Occipital lobe (tissue), 2 donors: Measurements from ENCODE around the gene SSH2. TPM values are rescaled to one million over a fixed set of nuclear protein-coding genes. Genes with fewer than 3 reads are reported as not detected.
"Not testable (repeated sequence)": the region's sequence is repeated elsewhere in the genome, so short reads cannot be mapped to it uniquely, and the experiment has no call there.

Experiments
- DNase-seq: peaks from one replicate; lab custom pipeline; 2025; lab: John Stamatoyannopoulos, UW
- total RNA-seq: library from RNA; depleted of rRNA; stranded (reverse); fragments of >200 nt; gene quantifications from one replicate; pipeline ENCODE4 v1.2.3, GENCODE V29; 2014

SSH2 gene
- total RNA-seq, 1 donor from 2014 or later, result 19.8 TPM

DNA sequence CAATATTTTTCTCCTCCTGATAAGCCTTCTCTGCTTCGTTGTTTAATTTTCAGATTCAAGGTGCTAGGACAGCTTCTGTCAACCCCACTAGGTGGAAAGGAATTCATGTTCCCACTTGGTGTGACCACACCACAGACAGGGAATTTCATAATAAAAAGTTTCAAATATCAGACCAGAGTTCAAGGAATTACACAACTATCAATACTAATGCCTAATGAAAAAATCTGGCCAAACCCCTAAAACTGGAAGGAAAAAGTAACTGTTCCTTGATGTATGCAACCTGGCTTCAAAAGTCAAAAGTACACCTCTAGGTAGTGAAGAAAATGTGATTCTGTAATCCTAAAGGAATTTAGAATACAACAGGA is 219.5 kb downstream of the SSH2 start:
- DNase-seq, result no peak

DNA sequence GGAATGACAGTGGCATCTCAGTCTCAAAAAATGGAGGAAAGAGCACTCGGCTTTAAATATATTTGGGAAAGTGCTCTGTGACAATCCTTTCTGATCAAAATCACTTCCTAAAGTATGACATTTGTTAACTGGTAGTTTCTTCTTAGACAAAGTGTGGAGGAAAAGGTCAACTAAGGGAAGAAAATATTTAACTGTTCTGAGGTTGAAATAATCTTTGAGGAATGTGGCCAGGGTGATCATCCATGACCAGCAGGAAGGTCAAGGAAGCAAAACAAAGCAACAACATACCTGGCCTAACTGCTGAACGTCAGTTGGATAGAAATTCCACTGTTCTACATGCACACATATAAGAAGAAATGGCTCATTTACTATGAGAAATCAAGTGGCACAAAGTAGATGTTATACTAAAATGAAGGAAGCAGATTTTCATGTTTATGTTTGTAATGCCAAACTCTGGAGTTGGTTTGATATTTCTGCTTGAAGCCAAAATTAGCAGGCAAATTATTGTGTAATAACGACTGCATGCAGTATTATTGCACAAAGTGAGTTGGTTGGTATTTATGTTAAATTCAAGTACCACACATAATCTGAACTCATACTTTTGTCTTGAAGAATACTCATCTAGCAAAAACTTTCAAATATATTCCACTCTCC is 220.0 kb downstream of the SSH2 start:
- DNase-seq, result no peak

DNA sequence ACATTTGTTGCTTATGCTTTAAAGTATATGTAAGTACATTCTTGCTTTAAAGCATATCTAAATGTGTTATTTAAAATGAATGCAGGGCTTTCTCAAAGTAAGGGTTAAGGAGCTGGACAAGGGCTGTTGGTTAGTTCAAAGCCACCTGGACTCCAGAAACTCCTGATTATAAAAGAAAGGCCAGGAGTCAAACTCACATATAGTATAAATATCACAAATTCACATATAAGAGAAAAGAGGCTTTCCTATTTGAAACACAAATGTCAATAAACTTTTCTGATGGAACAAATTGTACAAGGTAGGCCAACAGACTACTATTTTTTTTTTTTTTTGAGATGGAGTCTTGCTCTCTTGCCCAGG is 222.8 kb downstream of the SSH2 start:
- DNase-seq, result no peak

DNA sequence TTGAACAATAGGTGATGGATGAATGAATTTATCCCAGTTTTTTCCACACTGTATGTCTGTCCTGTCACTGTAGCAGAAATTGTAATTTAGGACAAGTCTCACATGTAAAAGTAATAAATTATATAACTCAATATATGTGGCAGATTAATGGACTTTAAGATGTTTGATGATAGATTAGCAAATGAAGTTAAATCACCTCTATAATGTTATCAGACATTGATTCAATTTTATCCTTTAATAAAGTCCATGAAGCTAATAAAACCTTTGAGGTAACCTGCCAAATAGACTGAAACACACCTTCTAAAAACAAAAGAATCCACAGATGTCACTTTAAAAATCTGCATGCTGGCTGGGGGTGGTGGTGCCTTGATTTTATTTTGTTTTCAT is 224.0 kb downstream of the SSH2 start:
- DNase-seq, result no peak

DNA sequence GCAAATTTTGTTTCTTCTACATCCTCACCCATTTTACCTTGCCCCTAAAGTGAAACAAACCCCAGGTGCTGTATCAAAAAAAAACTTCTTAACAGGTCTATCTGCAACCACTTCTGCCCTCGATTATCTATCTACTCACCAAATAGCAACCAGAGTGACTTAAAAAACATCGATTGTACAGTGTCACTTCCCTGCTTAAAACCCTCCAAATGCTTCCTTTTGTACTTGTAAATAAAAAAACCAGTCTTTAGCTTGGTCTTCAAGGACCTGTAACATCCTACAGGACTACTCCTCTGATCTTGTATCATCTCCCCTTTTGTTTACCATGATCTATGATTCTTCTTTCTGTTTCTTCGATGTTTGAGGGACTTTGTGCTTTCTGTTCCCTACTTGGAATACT is 224.6 kb downstream of the SSH2 start:
- DNase-seq, result no peak

DNA sequence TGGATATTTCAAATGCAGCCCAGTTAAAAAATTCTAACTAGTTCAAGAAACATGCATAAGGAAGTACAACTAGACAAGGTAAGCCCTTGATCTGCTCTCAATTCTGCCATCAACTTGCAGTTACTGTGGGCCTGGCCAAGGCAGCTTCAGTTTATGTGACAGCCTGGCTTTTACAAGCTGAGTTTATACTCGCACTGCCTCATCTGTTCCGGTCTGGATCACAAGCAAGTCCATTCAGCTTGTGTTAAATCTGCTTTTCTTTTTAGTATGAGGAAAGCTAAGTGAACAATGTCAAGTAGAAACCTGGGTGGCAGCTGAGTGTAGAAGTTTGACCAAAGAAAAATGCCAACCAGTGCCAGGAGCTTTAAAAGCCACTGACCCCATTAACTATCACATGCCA is 230.7 kb downstream of the SSH2 start:
- DNase-seq, result no peak

DNA sequence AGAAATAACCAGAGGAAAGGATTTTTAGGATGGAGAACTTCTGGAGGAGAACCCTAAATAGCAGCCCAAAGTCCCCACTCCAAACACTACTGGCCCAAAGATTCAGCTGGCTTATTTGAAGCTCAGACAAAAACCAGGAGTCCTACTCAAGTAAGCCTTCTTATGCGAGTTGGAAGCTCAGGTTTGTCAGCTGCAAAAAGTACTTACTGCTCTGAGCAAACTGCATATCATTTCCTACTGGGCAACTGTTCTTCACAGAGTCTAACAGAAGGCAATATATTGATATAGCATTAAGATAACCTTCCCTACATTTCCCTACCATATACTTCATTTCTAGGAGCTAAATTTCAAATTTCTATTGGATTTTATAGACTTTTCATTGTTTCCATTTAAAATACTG is 231.2 kb downstream of the SSH2 start:
- no peak for DNase-seq

DNA sequence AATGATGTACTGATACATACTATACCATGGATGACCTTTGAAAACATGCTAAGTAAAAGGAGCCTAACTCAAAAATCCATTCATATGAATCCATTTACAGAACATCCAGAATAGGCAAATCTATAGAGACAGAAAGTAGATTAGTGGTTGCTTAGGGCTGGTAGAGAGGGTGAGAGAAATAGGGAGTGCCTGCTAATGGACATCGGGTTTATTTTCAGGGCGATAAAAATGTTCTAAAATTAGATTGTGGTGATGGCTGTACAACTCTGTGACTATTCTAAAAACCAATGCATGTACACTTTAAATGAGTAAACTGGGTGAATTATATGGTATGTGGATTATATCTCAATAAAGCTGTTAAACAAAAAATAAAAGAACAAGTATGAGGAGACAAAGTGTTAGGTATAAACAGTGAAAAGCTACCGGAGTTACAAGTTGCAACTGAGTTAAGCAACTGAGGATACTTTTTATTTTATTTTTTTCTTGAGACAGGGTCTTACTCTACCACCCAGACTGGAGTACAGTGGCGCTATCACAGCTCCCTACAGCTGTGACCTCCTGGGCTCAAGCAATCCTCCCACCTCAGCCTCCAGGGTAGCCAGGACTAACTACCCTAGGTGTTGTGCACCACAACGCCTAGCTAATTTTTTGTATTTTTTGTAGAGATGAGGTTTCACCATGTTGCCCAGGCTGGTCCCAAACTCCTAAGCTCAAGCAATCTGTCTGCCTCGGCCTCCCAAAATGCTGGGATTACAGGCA is 231.8 kb downstream of the SSH2 start:
- DNase-seq, result no peak

DNA sequence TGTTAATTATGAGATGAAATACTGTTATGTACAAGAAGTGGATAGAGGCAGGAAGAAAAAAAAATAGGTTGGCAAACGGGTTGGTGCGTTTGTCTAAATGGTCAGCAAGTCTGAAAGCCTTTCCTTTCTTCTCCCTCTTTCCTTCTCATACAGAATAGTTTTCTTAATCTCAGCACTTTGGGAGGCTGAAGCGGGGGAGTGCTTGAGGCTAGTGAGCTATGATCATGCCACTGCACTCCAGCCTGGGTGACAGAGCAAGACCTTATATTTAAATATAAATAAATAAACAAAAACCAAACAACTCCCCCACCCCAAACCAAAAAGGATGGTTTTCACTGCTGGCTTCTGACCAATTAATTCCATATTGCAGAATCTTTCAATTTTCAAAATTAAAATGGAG is 232.7 kb downstream of the SSH2 start:
- DNase-seq, result no peak

DNA sequence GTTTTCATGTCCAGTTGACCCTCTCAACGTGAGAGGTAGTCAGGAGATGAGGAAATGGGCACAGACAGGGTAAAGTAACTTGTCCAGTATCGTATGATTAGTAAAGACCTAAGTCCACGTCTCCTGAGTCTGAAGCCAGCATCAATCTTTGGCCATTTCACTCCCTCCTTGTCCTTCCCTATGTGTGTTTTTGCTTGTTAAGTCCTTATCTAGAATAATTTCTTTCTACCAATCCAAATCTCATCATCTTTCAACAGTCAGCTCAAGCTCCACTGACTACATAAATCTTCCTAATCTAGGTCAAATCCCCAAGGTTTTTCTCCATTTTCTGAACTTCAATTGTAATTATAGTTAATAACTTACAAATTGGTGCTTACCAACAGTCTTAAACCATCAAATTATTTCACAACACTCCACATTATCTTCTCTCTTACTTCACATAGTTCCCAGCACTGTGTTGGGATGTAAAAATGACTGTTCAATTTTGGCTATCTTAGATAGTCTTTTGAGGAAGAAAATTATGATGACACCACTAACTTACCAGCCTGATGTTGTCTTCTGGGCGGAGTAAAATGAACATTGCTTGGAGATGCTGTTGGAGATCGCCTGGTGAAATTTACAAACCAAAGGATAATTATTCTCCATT is 235.0 kb downstream of the SSH2 start:
- no peak for DNase-seq

DNA sequence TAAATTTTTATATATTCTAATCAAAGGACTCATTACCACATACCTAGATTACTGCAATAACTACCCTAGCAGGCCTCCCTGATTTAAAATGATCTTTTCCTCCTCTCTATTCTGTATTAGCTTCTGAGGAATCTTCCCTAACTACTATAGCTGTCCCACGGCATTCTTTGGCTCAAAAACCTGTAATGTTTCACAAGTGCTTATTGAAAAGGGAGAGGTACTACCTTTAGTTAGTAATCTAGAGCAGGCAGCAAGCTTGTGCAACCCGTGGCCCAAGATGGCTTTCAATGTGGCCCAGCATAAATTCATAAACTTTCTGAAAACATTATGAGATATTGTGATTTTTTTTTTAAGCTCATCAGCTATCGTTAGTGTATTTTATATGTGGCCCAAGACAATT is 236.3 kb downstream of the SSH2 start:
- no peak for DNase-seq

DNA sequence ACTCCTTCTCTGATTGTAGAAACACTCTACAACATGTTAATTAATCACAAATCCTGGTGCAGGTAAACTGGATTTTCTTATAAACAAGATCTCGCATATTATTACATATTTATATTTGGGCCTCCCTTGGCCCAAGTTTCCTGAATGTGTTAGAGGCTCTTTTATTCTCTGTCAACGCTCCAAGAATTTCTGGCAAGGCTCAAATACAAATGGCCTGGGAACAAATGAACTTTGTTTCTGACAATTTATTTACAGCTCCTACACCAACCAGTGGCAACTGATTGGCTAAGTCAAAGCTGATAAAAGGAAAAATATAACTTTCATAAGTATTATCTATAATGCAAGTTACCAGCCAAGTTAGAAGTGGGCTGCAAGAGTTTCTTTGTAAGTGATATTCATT is 242.4 kb downstream of the SSH2 start:
- DNase-seq, result no peak

DNA sequence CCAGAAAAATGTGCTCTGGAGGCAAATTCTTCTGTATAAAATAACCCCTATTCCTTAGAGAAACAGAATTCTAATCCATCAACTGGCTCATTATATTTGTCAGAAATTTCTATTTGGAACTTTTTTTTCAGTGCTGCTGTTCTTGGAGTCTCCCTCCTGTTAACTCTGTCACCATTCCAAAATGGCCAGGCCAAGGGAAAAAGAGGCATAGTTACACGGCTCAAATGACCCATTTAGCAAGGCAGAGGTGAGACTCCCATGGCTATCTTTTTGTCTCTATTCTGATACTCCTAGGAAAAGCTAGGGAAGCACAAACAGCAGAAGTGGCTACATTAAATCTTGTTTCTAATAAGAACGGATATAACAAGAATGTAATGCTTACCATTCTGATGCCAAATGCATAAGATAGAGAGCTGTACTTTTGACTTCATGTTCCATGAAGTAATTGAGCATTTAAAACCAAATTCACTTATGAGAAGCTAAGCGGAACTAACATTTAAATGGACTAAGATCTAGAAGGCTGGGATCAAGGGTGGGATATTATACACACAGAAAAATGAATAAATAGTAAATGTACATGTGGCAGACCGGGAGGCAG is 242.9 kb downstream of the SSH2 start:
- DNase-seq, result no peak

DNA sequence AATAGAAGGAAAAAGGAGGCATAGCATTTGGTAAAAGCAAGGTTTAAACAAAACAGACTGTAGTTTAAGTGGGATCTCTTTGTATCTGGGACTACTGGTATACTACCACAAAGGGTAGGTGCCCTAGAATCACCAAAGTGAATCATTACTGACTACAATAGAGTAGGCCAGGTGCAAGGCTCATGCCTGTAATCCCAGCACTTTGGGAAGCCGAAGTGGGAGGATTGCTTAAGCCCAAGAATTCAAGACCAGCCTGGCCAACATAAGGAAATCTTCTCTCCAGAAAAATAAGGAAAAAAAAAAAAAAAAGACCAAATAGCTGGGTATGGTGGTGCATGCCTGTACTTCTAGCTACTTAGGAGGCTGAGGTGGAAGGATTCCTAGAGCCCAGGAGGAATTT is 246.5 kb downstream of the SSH2 start:
- no peak for DNase-seq

DNA sequence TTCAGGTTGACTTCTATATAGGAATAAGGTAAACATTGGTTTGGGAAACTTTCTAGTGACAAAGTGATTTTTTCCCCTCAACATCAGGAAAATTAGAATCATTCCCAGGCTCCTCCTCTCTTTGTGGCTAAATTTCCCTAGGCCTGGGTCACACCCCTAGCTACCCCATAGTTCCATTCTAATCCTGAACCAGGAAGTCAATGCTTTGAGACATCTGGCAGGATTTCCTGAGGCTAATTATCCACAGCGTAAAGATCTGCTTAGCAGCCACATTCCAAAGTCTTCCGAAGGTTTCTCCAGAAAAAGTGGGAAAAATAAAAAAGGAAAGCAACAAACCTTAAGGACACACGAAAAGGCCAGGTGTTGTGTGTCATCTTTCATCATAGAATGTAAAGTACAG is 247.0 kb downstream of the SSH2 start:
- no peak for DNase-seq

DNA sequence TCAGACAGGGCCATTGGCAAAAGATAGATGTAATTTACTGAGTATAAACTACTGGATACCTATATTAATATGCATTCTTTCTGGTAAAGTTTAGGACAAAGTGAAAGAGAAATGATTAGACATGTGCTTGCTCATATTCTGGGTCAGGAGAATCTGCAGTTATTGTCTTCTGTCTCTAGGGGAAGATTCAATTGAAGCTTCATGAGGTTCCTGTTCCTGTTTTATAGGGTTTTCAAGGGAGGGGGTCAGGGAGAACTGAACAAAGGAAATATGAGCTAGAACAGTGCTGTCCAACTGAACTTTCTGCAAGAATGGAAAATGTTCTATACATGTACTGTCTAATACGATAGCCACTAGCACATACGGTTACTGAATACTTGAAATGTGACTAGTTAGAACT is 248.0 kb downstream of the SSH2 start:
- no peak for DNase-seq

DNA sequence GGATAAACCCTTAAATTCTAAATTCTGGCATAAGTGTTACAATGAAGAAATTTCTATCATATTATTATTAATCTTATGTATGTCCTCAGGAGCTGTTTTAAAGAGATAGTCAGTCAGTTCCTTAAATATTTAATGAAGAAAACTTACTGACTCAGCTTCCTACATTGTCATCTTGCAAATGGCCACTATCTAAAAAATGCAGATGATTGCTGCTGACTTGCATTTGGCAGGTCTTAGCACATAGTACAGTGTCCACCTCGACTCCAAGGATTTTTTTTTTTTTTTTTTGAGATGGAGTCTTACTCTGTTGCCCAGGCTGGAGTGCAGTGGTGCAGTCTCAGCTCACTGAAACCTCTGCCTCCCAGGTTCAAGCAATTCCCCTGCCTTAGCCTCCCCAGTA is 252.2 kb downstream of the SSH2 start:
- no peak for DNase-seq

DNA sequence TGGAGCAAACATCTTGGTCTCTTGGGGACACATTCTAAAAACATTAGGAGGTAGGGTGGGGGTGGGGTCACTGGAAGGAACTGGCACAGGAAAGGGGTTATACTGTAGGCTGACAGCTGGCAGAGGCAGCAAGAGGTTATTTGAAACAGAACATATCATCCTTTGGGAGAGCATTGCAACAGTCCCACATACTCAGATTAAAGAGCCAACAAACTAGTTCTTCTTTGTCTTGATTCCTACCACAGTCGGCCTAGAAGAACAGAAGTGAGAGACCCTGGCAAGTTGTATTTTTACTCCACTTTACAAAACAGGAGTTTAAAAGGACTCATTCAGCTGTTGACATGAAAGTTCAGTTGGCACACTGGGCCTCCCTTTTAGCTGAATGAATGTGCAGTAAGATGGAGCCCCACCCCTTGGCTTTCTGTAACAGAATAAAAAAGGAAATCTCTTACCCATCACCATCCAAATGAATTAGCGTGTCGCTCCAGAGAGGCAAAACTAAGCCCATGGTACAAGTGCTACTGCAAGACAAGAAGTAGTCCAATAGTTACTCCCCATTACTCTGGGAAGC is 252.7 kb downstream of the SSH2 start:
- DNase-seq, result no peak

DNA sequence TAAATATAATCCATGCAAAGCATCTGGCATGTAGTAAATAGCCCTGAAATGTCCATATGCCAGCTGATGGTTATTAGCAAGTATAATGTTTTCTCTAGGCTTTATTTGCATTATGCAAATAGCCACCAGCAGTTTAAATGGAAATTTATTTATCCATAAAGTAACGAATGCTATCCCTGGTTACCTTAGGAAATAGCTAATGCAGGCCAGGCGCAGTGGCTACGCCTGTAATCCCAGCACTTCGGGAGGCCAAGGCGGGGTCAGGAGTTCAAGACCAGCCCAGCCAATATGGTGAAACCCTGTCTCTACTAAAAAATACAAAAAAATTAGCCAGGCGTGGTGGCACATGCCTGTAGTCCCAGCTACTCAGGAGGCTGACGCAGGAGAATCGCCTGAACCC is 254.1 kb downstream of the SSH2 start:
- DNase-seq, result not testable (repeated sequence)

DNA sequence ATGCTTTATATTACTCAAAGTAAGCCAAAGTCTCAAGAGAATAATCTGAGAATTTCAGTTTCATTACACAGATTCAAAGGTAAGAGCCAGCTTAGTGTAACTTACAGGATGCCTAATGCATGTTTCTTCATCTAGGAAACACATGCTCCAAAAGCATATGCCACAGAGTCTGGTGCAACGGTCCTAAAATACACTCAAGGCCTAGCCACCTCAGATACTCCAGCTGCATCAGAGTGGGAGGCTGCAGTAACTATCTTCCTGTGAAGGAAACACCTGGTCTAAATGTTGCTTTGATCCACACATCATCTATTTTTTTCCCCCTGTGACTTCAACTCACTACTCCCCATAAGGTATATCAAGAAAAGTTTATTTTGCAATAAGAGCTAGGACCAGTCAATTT is 255.7 kb downstream of the SSH2 start:
- no peak for DNase-seq

DNA sequence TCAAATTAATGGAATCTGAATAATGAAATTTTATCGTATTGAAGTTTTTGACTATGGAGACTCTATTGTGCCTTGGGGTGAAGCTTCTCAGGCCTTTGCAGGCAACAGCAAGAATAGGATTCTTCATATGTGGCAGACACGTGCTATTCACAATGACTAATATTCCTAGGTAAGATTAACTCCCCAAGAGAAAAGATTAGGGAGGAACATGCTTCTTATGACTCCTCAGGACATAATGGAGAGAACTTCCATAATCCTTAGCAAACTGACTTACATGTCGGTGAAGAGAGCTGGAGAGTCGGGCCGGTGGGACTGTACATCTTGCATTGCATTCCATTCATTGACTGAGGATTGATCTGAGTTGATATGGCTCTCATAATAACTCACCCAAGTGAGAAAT is 258.4 kb downstream of the SSH2 start:
- no peak for DNase-seq

DNA sequence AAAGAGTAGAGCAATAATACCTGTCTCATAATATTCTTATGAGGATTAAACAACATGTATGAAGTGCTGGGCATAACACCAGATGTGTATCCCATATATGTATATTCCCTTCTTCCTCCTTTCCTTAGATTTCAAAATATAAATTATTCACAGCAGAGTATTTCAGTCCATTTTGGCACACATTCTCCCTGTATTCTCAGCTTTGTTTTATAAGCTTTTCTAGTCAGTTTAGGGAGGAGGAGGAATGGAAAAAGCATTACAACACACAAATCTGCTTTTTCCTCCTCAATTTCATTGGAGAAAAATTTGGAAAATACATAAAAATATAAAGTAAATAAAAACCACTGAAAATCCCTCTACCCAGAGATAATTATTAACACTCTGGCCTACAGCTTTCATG is 260.8 kb downstream of the SSH2 start:
- no peak for DNase-seq
